Neural progenitor cell (in vitro differentiated cells): Measurements from ENCODE around the gene DDX20. TPM values are rescaled to one million over a fixed set of nuclear protein-coding genes. Genes with fewer than 3 reads are reported as not detected.

Experiments used
- DNase-seq: peaks from one replicate; pipeline ENCODE4 v3.0.0-alpha.2; 2016; ENCODE audit warnings: low spot score
- H2AFZ ChIP-seq: fragments of 200-600 bp; sonication (generic); replicated peaks from 2 replicates; pipeline ENCODE4 v1.6.1; 2016; ENCODE audit warnings: antibody characterized with exemption
- H3F3A ChIP-seq: fragments of 200-600 bp; sonication (generic); 2 replicates; pipeline ENCODE4 v1.6.1; 2016; ENCODE audit warnings: antibody characterized with exemption, low read depth
- H3K27ac ChIP-seq: fragments of 200-600 bp; sonication (generic); 2 replicates; pipeline ENCODE4 v1.5.1; 2016; ENCODE audit warnings: mild to moderate bottlenecking
- H3K27me3 ChIP-seq: fragments of 200-600 bp; sonication (generic); 2 replicates; pipeline ENCODE4 v1.6.1; 2016; ENCODE audit warnings: mild to moderate bottlenecking, moderate library complexity
- H3K36me3 ChIP-seq: fragments of 200-600 bp; sonication (generic); 2 replicates; pipeline ENCODE4 v1.5.1; 2016
- H3K4me1 ChIP-seq: fragments of 200-600 bp; sonication (generic); 2 replicates; pipeline ENCODE4 v1.6.1; 2016; ENCODE audit warnings: mixed run types
- H3K4me2 ChIP-seq: fragments of 200-600 bp; sonication (generic); 2 replicates; pipeline ENCODE4 v1.6.1; 2016
- H3K4me3 ChIP-seq: fragments of 200-600 bp; sonication (generic); 2 replicates; pipeline ENCODE4 v1.5.1; 2016
- H3K79me2 ChIP-seq: fragments of 200-600 bp; sonication (generic); 2 replicates; pipeline ENCODE4 v1.6.1; 2016; ENCODE audit warnings: low read depth
- H3K9ac ChIP-seq: fragments of 200-600 bp; sonication (generic); 2 replicates; pipeline ENCODE4 v1.6.1; 2016
- H3K9me3 ChIP-seq: fragments of 200-600 bp; sonication (generic); 2 replicates; pipeline ENCODE4 v1.5.1; 2016; ENCODE audit warnings: low read depth
- H4K20me1 ChIP-seq: fragments of 200-600 bp; sonication (generic); 2 replicates; pipeline ENCODE4 v1.6.1; 2016; ENCODE audit warnings: low read depth
- H3K27ac Mint-ChIP-seq: 3 replicates; pipeline ENCODE4 v1.8.0; 2021; ENCODE audit warnings: mixed read lengths
- H3K27me3 Mint-ChIP-seq: 2 replicates; pipeline ENCODE4 v1.8.0; 2022; ENCODE audit warnings: low read depth, mild to moderate bottlenecking, inconsistent platforms, moderate library complexity, mixed read lengths; ENCODE audit not compliant: insufficient read depth
- H3K36me3 Mint-ChIP-seq: 3 replicates; pipeline ENCODE4 v1.8.0; 2021; ENCODE audit warnings: mixed read lengths
- H3K4me1 Mint-ChIP-seq: 3 replicates; pipeline ENCODE4 v1.8.0; 2021; ENCODE audit warnings: mixed read lengths
- H3K4me3 Mint-ChIP-seq: 3 replicates; pipeline ENCODE4 v1.8.0; 2021; ENCODE audit warnings: mild to moderate bottlenecking, moderate library complexity, mixed read lengths
- H3K9me3 Mint-ChIP-seq: 3 replicates; pipeline ENCODE4 v1.8.0; 2020; ENCODE audit warnings: mixed read lengths
- CTCF ChIP-seq: fragments of 200-600 bp; sonication (generic); IDR thresholded peaks from 2 replicates; pipeline ENCODE4 v1.5.1; 2017; ENCODE audit warnings: antibody characterized with exemption, mild to moderate bottlenecking
- EZH2 ChIP-seq: fragments of 200-600 bp; sonication (generic); IDR thresholded peaks from 2 replicates; pipeline ENCODE4 v1.6.1; 2017; ENCODE audit warnings: antibody characterized with exemption, mild to moderate bottlenecking, moderate library complexity
- EZH2phosphoT487 ChIP-seq: fragments of 200-600 bp; sonication (generic); IDR thresholded peaks from 2 replicates; pipeline ENCODE4 v1.6.1; 2017; ENCODE audit warnings: antibody characterized with exemption
- total RNA-seq: library from RNA; depleted of rRNA; stranded (reverse); fragments of >200 nt; gene quantifications from 2 replicates; pipeline ENCODE4 v1.2.3, GENCODE V29; 2015; ENCODE audit warnings: low replicate concordance

Gene DDX20
- total RNA-seq, 1 donor from 2014 or later = 30.4 TPM

- H3K79me2 ChIP-seq = no peaks in the 10 kb centered on the region
- H2AFZ ChIP-seq = no peak overlapping the region
- Mint-ChIP-seq H3K9me3 (no peaks in the 10 kb centered on the region), H3K4me3 (no peak overlapping the region), H3K36me3 (no peaks in the 10 kb centered on the region), H3K27me3 (no peaks in the 10 kb centered on the region), H3K4me1 (peaks cover 8% of the 10 kb centered on the region), H3K27ac (no peak overlapping the region)
- no peaks in the 10 kb centered on the region for H3K4me1 ChIP-seq
- no peak for DNase-seq
- no peaks in the 10 kb centered on the region for H4K20me1 ChIP-seq
- TF ChIP-seq EZH2 (no peak), CTCF (no peak), EZH2phosphoT487 (no peak)
- H3K4me2 ChIP-seq = no peak overlapping the region
- no peak overlapping the region for H3K27ac ChIP-seq
- no peaks in the 10 kb centered on the region for H3K36me3 ChIP-seq
- H3F3A ChIP-seq = no peaks in the 10 kb centered on the region
- H3K9me3 ChIP-seq = no peaks in the 10 kb centered on the region
- H3K9ac ChIP-seq = no peak overlapping the region
- no peaks in the 10 kb centered on the region for H3K27me3 ChIP-seq
- H3K4me3 ChIP-seq = no peak overlapping the region
Observed at GRCh38 chr1:111777301-111777700, 21.6 kb downstream of the DDX20 start.

GRCh38 chr1:111778066-111778465, 22.4 kb downstream of the DDX20 start:
- no peaks in the 10 kb centered on the region for H3K9me3 Mint-ChIP-seq

GRCh38 chr1:111778541-111779051, 22.9 kb downstream of the DDX20 start:
- no peak overlapping the region for H3K27ac Mint-ChIP-seq
- H3K4me1 ChIP-seq = no peaks in the 10 kb centered on the region

More at GRCh38 chr1:111778066-111778465, 22.4 kb downstream of the DDX20 start:
- no peaks in the 10 kb centered on the region for H3K4me1 ChIP-seq
- no peak overlapping the region for H3K27ac ChIP-seq
- no peaks in the 10 kb centered on the region for H3K79me2 ChIP-seq
- H2AFZ ChIP-seq = no peak overlapping the region
- H3K4me2 ChIP-seq = no peak overlapping the region
- H3F3A ChIP-seq = no peaks in the 10 kb centered on the region
- Mint-ChIP-seq H3K4me3 (no peak overlapping the region), H3K27ac (no peak overlapping the region), H3K27me3 (no peaks in the 10 kb centered on the region), H3K4me1 (peaks cover 8% of the 10 kb centered on the region), H3K36me3 (no peaks in the 10 kb centered on the region)
- H3K9ac ChIP-seq = no peak overlapping the region
- H3K9me3 ChIP-seq = no peaks in the 10 kb centered on the region
- no peaks in the 10 kb centered on the region for H3K36me3 ChIP-seq
- no peaks in the 10 kb centered on the region for H4K20me1 ChIP-seq
- no peaks in the 10 kb centered on the region for H3K27me3 ChIP-seq
- DNase-seq = no peak
- no peak overlapping the region for H3K4me3 ChIP-seq
- TF ChIP-seq EZH2phosphoT487 (no peak), EZH2 (no peak), CTCF (no peak)

More at GRCh38 chr1:111778541-111779051, 22.9 kb downstream of the DDX20 start:
- Mint-ChIP-seq H3K4me3 (no peak overlapping the region), H3K9me3 (no peaks in the 10 kb centered on the region), H3K36me3 (no peaks in the 10 kb centered on the region), H3K4me1 (peaks cover 8% of the 10 kb centered on the region), H3K27me3 (no peaks in the 10 kb centered on the region)
- Histone ChIP-seq H3K9me3 (no peaks in the 10 kb centered on the region), H4K20me1 (no peaks in the 10 kb centered on the region), H2AFZ (no peak overlapping the region), H3K27ac (peak overlapping the region; percentile 29), H3K4me3 (no peak overlapping the region), H3K36me3 (no peaks in the 10 kb centered on the region), H3K27me3 (no peaks in the 10 kb centered on the region), H3K9ac (no peak overlapping the region), H3F3A (no peaks in the 10 kb centered on the region), H3K4me2 (no peak overlapping the region), H3K79me2 (no peaks in the 10 kb centered on the region)
- TF ChIP-seq CTCF (no peak), EZH2 (no peak), EZH2phosphoT487 (no peak)
- DNase-seq = peak; percentile 60
